Lower lobe of right lung (tissue), 2 donors: ENCODE measurements around the gene MYO10. TPM values are rescaled to one million over a fixed set of nuclear protein-coding genes. Genes with fewer than 3 reads are reported as not detected.

Experiments
- ATAC-seq, 2 donors: fragments of 200-7000 bp; cut with Tn5 transposase; one replicate each; pipeline ENCODE4 v1.9.1; 2020 to 2022; ENCODE audit warnings: mild to moderate bottlenecking in 2 of 2, moderate library complexity in 2 of 2
- DNase-seq: peaks from one replicate; pipeline ENCODE4 v3.0.0-alpha.2; 2020
- H3K27ac ChIP-seq: fragments of 200-600 bp; one replicate; pipeline ENCODE4 v1.8.0; 2022
- H3K27me3 ChIP-seq: fragments of 200-600 bp; one replicate; pipeline ENCODE4 v1.8.0; 2022; ENCODE audit warnings: low read depth
- H3K36me3 ChIP-seq: fragments of 200-600 bp; one replicate; pipeline ENCODE4 v1.8.0; 2022; ENCODE audit warnings: mild to moderate bottlenecking
- H3K4me1 ChIP-seq: fragments of 200-600 bp; one replicate; pipeline ENCODE4 v1.8.0; 2022
- H3K4me3 ChIP-seq: fragments of 200-600 bp; one replicate; pipeline ENCODE4 v1.8.0; 2022; ENCODE audit warnings: mild to moderate bottlenecking
- H3K9me3 ChIP-seq: fragments of 200-600 bp; one replicate; pipeline ENCODE4 v1.8.0; 2022
- CTCF ChIP-seq: fragments of 200-600 bp; IDR thresholded peaks from one replicate; pipeline ENCODE4 v1.8.0; 2022; ENCODE audit warnings: antibody characterized with exemption, mild to moderate bottlenecking
- intact Hi-C: fragments of 100-400 bp; cut with DNase I; formaldehyde crosslinking; loops from one replicate; pipeline ENCODE4 v1.11.0; 2022
- total RNA-seq: library from RNA; stranded (reverse); fragmentation: NEBNext Ultra II Directional; extraction: Animal tissue kit (Norgen Biotek cat#: 25700); gene quantifications from one replicate; pipeline ENCODE4 v1.2.1, GENCODE V29; 2021
- donor health status: DM: no; HTN: yes; CAD: no; lungs with severe emphysema.

MYO10 gene
- total RNA-seq, 1 donor from 2014 or later, result 51.5 TPM

DNA sequence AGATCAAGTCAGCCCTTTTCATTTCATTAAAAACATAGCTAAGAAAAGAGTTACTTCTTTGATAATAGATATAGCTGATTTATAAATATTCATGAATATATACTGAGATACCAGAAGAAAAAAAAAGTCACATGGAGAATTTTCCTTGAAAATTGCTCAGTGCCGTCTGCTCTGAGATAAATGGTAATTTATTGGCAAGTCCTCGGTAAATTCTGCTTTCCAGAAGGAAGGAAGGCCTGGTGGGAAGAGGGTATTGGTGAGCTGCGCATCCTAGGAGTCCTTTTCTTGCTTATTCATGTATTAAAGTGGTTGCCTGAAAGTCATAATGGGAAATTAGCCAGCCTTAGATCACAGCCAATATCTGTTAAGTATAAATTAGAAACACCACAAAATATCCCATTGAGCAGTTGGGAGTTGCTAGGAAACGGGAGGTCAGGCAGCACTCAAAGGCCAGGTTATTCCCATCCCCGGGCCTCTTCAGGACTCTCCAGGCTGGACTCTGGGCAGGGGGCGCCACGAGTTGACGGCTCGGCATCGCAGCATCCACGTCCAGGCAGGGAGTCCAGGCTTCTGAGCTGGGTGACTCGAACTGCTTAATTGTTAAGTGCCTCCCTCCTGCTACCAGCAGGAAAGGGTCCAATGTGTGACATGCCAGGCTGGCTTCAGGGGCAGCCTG, 202.6 kb downstream of the MYO10 start:
- TF ChIP-seq CTCF, result no peak
- Histone ChIP-seq H3K4me3 (no peak overlapping the region), H3K27me3 (no peaks in the 10 kb centered on the region), H3K27ac (no peak overlapping the region), H3K9me3 (no peaks in the 10 kb centered on the region), H3K4me1 (peaks cover 32% of the 10 kb centered on the region), H3K36me3 (peaks cover 10% of the 10 kb centered on the region)
- intact Hi-C loops, result no loop called here
- no peak for ATAC-seq
- no peak for DNase-seq

- H3K36me3 ChIP-seq, result peaks cover 10% of the 10 kb centered on the region
- ATAC-seq (no peak), DNase-seq (no peak)
- H3K27me3 ChIP-seq, result no peaks in the 10 kb centered on the region
- H3K27ac ChIP-seq, result no peak overlapping the region
- intact Hi-C loops, result no loop called here
- H3K9me3 ChIP-seq, result no peaks in the 10 kb centered on the region
- peaks cover 32% of the 10 kb centered on the region for H3K4me1 ChIP-seq
- TF ChIP-seq CTCF, result no peak
- no peak overlapping the region for H3K4me3 ChIP-seq
These were observed 203.7 kb downstream of the MYO10 start for GRCh38 chr5:16732356-16732755.

DNA sequence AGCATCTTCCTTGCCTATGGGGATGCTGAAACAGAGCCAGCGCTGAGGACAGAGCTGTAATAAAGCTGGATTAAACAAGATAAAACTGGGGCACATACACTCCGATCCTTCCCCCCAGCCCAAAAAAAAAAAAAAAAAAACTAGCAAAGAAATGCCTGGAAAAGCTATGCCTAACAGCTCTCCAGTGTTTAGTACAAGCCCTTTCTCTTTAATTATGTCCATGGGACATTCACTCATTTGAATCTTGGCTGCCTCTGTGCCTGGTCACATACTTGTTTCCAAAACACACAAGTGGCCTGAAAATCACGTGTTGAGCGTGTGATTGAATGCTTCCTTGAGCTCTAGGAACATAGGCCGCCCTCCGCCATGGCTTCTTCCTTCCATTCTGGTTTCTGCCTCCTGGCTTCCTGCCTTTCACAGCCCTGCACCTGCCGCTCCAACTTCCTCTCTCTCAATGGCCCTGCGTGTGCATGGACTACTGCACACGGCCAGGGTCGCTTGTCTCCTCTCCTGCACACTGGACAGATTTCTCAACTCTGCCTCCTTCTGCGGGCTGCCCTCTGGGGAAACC, 208.2 kb downstream of the MYO10 start:
- Histone ChIP-seq H3K27me3 (no peaks in the 10 kb centered on the region), H3K4me1 (peaks cover 16% of the 10 kb centered on the region), H3K36me3 (no peaks in the 10 kb centered on the region), H3K9me3 (no peaks in the 10 kb centered on the region), H3K27ac (no peak overlapping the region), H3K4me3 (no peak overlapping the region)
- no peak for TF ChIP-seq CTCF
- ATAC-seq (peak; percentile 42 to 75), DNase-seq (peak; percentile 51)
- intact Hi-C loops, result no loop called here

DNA sequence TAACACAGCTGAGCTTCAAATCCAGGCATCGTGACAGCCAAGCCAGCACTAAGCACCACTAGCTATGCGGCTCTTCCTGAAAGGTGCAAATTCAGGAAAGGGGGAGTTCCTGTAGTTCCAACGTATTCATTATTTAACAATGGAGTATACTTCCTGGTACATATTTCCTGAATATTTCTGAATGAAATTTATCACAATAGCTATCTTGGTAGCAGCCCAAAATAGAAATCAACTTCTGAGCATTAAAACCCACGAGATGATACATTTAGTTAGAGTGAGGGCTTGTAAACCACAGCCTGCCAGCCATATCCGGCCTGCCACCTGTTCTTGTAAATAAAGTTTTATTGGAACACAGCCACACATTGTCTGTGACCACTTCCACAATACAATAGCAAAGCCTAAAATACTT, 209.5 kb downstream of the MYO10 start:
- intact Hi-C loops, result no loop called here
- no peak for DNase-seq
- Histone ChIP-seq H3K27me3 (no peaks in the 10 kb centered on the region), H3K27ac (no peak overlapping the region), H3K9me3 (no peaks in the 10 kb centered on the region), H3K36me3 (no peaks in the 10 kb centered on the region), H3K4me1 (peaks cover 21% of the 10 kb centered on the region), H3K4me3 (no peak overlapping the region)
- no peak for ATAC-seq
- no peak for TF ChIP-seq CTCF

DNA sequence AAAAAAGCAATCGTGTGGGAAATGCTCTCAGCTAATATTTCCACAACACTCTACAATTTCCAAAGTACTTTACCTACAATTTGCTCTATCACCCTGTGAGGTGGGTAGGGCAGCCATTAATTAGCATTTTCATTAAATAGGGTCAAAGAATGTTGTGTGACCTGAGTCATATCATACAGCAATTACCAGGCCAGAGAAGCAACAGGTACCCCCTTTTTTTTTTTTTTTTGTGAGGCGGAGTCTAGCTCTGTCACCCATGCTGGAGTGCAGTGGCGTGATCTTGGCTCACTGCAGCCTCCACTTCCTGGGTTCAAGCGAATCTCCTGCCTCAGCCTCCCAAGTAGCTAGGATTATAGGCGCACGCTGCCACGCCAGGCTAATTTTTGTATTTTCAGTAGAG, 210.5 kb downstream of the MYO10 start:
- no peak for TF ChIP-seq CTCF
- DNase-seq (no peak), ATAC-seq (no peak)
- H3K9me3 ChIP-seq, result no peaks in the 10 kb centered on the region
- H3K36me3 ChIP-seq, result no peaks in the 10 kb centered on the region
- H3K4me1 ChIP-seq, result peaks cover 28% of the 10 kb centered on the region
- no peaks in the 10 kb centered on the region for H3K27me3 ChIP-seq
- intact Hi-C loops, result no loop called here
- no peak overlapping the region for H3K4me3 ChIP-seq
- H3K27ac ChIP-seq, result no peak overlapping the region
